OCI-LY7 (cell line): ENCODE results near the gene MAMLD1. TPM values are rescaled to one million over a fixed set of nuclear protein-coding genes. Genes with fewer than 3 reads are reported as not detected.

Experiments
- BruUV-seq: library from RNA; stranded (reverse); fragments of 400-500 nt; replicated peaks from 2 replicates; lab custom pipeline; 2021; lab: Mats Ljungman, UMichigan
- CTCF ChIA-PET: fragments of 300-600 bp; sonication (Branson Sonifier 250); formaldehyde crosslinking; loops from one replicate; lab custom pipeline; 2022; ENCODE audit warnings: antibody characterized with exemption; ENCODE audit not compliant: unreplicated experiment; lab: Charles Lee
- POLR2A ChIA-PET: fragments of 300-600 bp; sonication (Branson Sonifier 250); formaldehyde crosslinking; loops from one replicate; lab custom pipeline; 2022; ENCODE audit warnings: antibody characterized with exemption; lab: Charles Lee
- DNase-seq: peaks from one replicate; pipeline ENCODE4 v3.0.0-alpha.2; 2015; ENCODE audit warnings: low spot score
- H2AFZ ChIP-seq: fragments of 200-600 bp; sonication (generic), shearing (Covaris generic); 2 replicates; pipeline ENCODE4 v1.6.1; 2014; ENCODE audit warnings: mild to moderate bottlenecking, antibody characterized with exemption, low read length, moderate library complexity
- H3K27ac ChIP-seq: fragments of 200-600 bp; sonication (generic); 2 replicates; pipeline ENCODE4 v1.5.1; 2014; ENCODE audit warnings: mixed run types, low read depth, mild to moderate bottlenecking, moderate library complexity, low read length, inconsistent platforms; ENCODE audit not compliant: poor library complexity, severe bottlenecking
- H3K36me3 ChIP-seq: fragments of 200-600 bp; sonication (generic); 2 replicates; pipeline ENCODE4 v1.6.1; 2014; ENCODE audit warnings: mild to moderate bottlenecking, antibody characterized with exemption, low read length, moderate library complexity, mixed read lengths; ENCODE audit not compliant: insufficient read depth
- H3K4me1 ChIP-seq: fragments of 200-600 bp; sonication (generic); 2 replicates; pipeline ENCODE4 v1.5.1; 2014; ENCODE audit warnings: mild to moderate bottlenecking, low read length; ENCODE audit not compliant: insufficient read depth, poor library complexity, severe bottlenecking
- H3K4me2 ChIP-seq: fragments of 200-600 bp; sonication (generic); 2 replicates; pipeline ENCODE4 v1.6.1; 2014; ENCODE audit warnings: mild to moderate bottlenecking, low read length
- H3K4me3 ChIP-seq: fragments of 200-600 bp; sonication (generic); 2 replicates; pipeline ENCODE4 v1.5.1; 2014; ENCODE audit warnings: mild to moderate bottlenecking, low read depth, low read length; ENCODE audit not compliant: poor library complexity, severe bottlenecking
- H3K79me2 ChIP-seq: fragments of 200-600 bp; sonication (generic); 2 replicates; pipeline ENCODE4 v1.6.1; 2016; ENCODE audit warnings: low read depth, mild to moderate bottlenecking, low read length, moderate library complexity, mixed read lengths; ENCODE audit not compliant: insufficient read depth
- H3K9me2 ChIP-seq: fragments of 200-600 bp; sonication (generic); 2 replicates; pipeline ENCODE4 v1.6.1; 2016; ENCODE audit warnings: mild to moderate bottlenecking, low read length, mixed read lengths; ENCODE audit not compliant: insufficient read depth
- H3K9me3 ChIP-seq: fragments of 200-600 bp; sonication (generic); 2 replicates; pipeline ENCODE4 v1.6.1; 2014; ENCODE audit warnings: mild to moderate bottlenecking, mixed run types, low read length, mixed read lengths
- H4K20me1 ChIP-seq: fragments of 200-600 bp; sonication (generic); 2 replicates; pipeline ENCODE4 v1.6.1; 2014; ENCODE audit warnings: mild to moderate bottlenecking, antibody characterized with exemption, low read length, moderate library complexity, mixed read lengths; ENCODE audit not compliant: insufficient read depth
- EZH2phosphoT487 ChIP-seq: fragments of 200-600 bp; sonication (generic); IDR thresholded peaks from 2 replicates; pipeline ENCODE4 v1.6.1; 2018; ENCODE audit warnings: low read depth, borderline replicate concordance, mild to moderate bottlenecking, mixed run types, antibody characterized with exemption, low read length, moderate library complexity, mixed read lengths
- intact Hi-C: fragments of 100-400 bp; cut with micrococcal nuclease; formaldehyde crosslinking; loops from one replicate; pipeline ENCODE4 v1.10.0; 2022; ENCODE audit not compliant: unreplicated experiment
- total RNA-seq, 2 experiments: library from RNA; depleted of rRNA in 1 of 2; stranded (reverse); fragments of >200 nt in 1 of 2; shearing (Covaris generic) in 1 of 2; gene quantifications; 2 replicates each; pipeline ENCODE4 v1.2.3, GENCODE V29; 2014 to 2022
- TF ChIP-seq, protein P1 (sequence below): fragments of 200-600 bp; sonication (generic); conservative IDR thresholded peaks from 2 replicates; pipeline ENCODE4 v1.5.1; 2014; ENCODE audit warnings: mild to moderate bottlenecking, antibody characterized with exemption, low read length, moderate library complexity, mixed read lengths

Gene MAMLD1
- total RNA-seq, 2 experiments from 2014 or later: not detected

DNA sequence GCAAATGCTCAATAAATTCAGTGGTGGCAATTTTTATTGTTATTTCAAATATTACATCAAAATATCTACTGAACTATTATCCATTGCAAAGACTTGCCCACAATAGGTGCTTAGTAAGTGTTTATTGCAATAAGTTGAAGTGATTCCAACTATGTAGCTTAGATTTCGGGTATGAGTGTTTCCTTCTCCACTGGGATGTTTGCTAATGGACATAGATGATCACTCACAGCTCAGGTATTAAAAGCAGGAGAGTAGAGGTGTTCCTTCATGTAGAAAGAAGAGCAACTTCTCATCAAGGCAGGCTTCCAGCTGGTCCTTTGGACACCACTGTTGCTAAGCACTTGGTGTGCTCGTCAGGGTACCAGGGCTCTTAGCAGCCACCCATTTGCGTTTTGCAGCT lies 139.0 kb downstream of the MAMLD1 start:
- Histone ChIP-seq H3K36me3 (no peaks in the 10 kb centered on the region), H2AFZ (no peak overlapping the region), H3K4me1 (no peaks in the 10 kb centered on the region), H3K9me3 (no peaks in the 10 kb centered on the region), H4K20me1 (no peaks in the 10 kb centered on the region), H3K4me3 (no peak overlapping the region), H3K27ac (no peak overlapping the region), H3K9me2 (no peaks in the 10 kb centered on the region), H3K79me2 (no peaks in the 10 kb centered on the region), H3K4me2 (no peak overlapping the region)
- DNase-seq: no peak
- ChIA-PET POLR2A (interaction anchor here (0.6 kb wide), 1 partner anchor 718 kb away, joined by 3 read pairs; no protein-coding TSS in a partner anchor), CTCF (no interaction called here)
- TF ChIP-seq, protein P1, sequence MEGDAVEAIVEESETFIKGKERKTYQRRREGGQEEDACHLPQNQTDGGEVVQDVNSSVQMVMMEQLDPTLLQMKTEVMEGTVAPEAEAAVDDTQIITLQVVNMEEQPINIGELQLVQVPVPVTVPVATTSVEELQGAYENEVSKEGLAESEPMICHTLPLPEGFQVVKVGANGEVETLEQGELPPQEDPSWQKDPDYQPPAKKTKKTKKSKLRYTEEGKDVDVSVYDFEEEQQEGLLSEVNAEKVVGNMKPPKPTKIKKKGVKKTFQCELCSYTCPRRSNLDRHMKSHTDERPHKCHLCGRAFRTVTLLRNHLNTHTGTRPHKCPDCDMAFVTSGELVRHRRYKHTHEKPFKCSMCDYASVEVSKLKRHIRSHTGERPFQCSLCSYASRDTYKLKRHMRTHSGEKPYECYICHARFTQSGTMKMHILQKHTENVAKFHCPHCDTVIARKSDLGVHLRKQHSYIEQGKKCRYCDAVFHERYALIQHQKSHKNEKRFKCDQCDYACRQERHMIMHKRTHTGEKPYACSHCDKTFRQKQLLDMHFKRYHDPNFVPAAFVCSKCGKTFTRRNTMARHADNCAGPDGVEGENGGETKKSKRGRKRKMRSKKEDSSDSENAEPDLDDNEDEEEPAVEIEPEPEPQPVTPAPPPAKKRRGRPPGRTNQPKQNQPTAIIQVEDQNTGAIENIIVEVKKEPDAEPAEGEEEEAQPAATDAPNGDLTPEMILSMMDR: no peak
- TF ChIP-seq EZH2phosphoT487: no peak
- no TSS peak for BruUV-seq
- intact Hi-C loops: no loop called here

DNA sequence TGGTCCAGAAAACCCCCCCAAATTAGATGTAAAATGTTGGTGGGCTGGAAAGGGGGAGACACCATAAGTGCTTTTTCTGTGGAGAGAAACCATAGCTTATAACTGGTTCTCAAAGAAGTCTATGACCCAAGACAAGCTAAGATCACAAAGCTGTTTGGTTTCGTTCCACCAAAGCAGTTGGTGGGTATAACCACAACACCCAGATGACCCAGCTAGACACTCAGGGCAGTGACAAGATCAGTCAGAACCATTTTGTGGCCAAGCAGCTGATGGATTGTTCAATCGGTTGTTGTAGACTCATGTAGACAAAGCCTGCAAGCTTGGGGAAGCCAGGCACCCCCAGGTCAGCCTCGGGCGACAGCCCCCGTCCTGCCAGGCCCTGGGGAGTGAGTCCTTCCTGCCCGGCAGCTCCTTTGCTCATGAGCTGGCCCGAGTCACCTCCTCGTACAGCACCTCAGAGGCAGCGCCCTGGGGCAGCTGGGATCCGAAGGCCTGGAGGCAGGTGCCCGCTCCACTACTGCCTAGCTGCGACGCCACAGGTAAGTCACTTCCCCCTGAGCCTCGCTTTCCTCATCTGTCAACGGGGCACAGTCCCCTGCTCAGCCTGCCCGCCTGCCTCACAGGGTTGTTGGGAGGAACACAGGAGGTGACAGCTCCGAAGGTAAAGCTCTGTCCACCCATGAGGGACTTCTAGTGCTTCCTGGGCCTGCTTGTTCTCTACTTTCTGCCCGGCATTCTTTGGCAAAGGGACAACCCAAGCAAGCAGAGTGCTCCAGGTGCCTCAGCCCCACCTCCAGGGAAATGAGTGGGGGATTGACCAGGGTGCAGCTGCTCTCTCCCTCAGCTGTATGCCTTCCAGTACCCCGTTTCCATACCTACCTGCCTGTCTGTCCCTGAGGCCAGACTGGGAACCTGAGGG lies 140.1 kb downstream of the MAMLD1 start:
- ChIA-PET POLR2A (interaction anchor here (0.5 to 0.9 kb wide), 3 partner anchors 16 to 1903 kb away, joined by 3 to 8 read pairs (median 3); no protein-coding TSS in a partner anchor), CTCF (no interaction called here)
- H3K4me1 ChIP-seq: no peaks in the 10 kb centered on the region
- H2AFZ ChIP-seq: no peak overlapping the region
- no peaks in the 10 kb centered on the region for H3K36me3 ChIP-seq
- no peak for DNase-seq
- no peaks in the 10 kb centered on the region for H3K9me2 ChIP-seq
- TF ChIP-seq, protein P1: no peak
- no peak for TF ChIP-seq EZH2phosphoT487
- intact Hi-C loops: no loop called here
- H3K4me2 ChIP-seq: no peak overlapping the region
- no peaks in the 10 kb centered on the region for H3K79me2 ChIP-seq
- no peaks in the 10 kb centered on the region for H4K20me1 ChIP-seq
- no TSS peak for BruUV-seq
- H3K27ac ChIP-seq: no peak overlapping the region
- H3K9me3 ChIP-seq: no peaks in the 10 kb centered on the region
- no peak overlapping the region for H3K4me3 ChIP-seq

DNA sequence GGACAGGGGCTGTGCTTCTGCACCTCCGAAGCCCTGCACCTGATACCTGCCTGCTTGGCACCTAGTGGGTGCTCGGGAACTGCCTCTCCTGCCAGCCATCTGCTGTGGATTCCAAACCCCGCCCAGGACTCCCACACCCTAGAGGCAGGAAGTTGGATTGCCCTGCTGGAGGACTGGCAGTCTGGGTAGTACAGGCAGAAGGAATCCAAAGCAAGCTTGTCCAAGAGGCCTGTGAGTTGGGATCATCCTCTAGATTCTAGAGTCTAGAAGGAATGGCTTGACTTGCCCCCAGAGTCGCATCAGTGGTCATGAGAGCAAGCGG lies 140.7 kb downstream of the MAMLD1 start:
- TF ChIP-seq EZH2phosphoT487: no peak
- TF ChIP-seq, protein P1: no peak
- CTCF ChIA-PET: no interaction called here
- H3K79me2 ChIP-seq: no peaks in the 10 kb centered on the region
- H3K4me1 ChIP-seq: no peaks in the 10 kb centered on the region
- POLR2A ChIA-PET: no interaction called here
- H3K4me3 ChIP-seq: no peak overlapping the region
- H3K9me3 ChIP-seq: no peaks in the 10 kb centered on the region
- H3K36me3 ChIP-seq: no peaks in the 10 kb centered on the region
- no peak overlapping the region for H3K4me2 ChIP-seq
- no peak overlapping the region for H3K27ac ChIP-seq
- H4K20me1 ChIP-seq: no peaks in the 10 kb centered on the region
- intact Hi-C loops: no loop called here
- no TSS peak for BruUV-seq
- H2AFZ ChIP-seq: no peak overlapping the region
- DNase-seq: no peak
- no peaks in the 10 kb centered on the region for H3K9me2 ChIP-seq
